Erythroblast (primary cell): ENCODE data around the gene ZNF420.
"Not testable (repeated sequence)": the region's sequence is repeated elsewhere in the genome, so short reads cannot be mapped to it uniquely, and the experiment has no call there.

Experiments used
- GATA1 ChIP-seq: IDR thresholded peaks from 2 replicates; pipeline ENCODE4 v1.6.1; 2011; ENCODE audit warnings: low read depth, mild to moderate bottlenecking, control low read depth, low read length, moderate library complexity
- POLR2A ChIP-seq: IDR thresholded peaks from 2 replicates; pipeline ENCODE4 v1.6.1; 2011; ENCODE audit warnings: mild to moderate bottlenecking, low read length

DNA sequence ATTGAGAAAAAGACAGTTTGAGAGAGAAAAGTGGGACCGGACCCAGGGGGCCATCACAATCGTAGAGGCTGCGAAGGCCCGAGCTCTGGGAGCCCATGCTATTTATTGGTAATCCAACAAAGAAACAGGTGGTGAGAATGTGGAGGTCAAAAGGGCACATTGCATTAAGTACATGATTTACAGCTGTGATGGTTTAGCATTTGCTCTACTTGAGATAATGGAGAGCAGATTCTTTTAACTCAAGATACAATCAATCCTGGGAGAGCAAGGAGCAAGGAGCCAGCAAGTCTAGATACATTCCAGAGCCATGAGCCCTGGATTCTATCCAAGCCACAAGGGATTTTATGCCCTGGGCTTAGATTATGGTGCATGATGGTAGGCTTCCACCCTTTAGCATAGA, 13.3 kb upstream of the ZNF420 start:
- TF ChIP-seq POLR2A, GATA1: not testable (repeated sequence)
